SH-SY5Y (cell line): ENCODE measurements around the gene HOXD13.

Experiments used
- GATA2 ChIP-seq: IDR thresholded peaks from 2 replicates; pipeline ENCODE4 v1.6.1; 2011; ENCODE audit warnings: mild to moderate bottlenecking, low read depth, low read length
- GATA3 ChIP-seq: IDR thresholded peaks from 2 replicates; pipeline ENCODE4 v1.6.1; 2011; ENCODE audit warnings: low read depth, mild to moderate bottlenecking, low read length, moderate library complexity

- TF ChIP-seq GATA2 (no peak), GATA3 (no peak)
Measured at GRCh38 chr2:176082525-176082823, 10.0 kb upstream of the HOXD13 start.
